DMS53 (cell line): Measurements from ENCODE around the gene PCDHB5.
"Not testable (repeated sequence)": the region's sequence is repeated elsewhere in the genome, so short reads cannot be mapped to it uniquely, and the experiment has no call there.

Source experiments
- DNase-seq: peaks from one replicate; lab custom pipeline; 2025; lab: John Stamatoyannopoulos, UW

The PCDHB5 gene

GRCh38 chr5:141152096-141152495 is 17.1 kb downstream of the PCDHB5 start:
- not testable (repeated sequence) for DNase-seq

GRCh38 chr5:141155540-141156374 is 20.8 kb downstream of the PCDHB5 start:
- DNase-seq = peak; percentile 29

GRCh38 chr5:141157356-141157755 is 22.4 kb downstream of the PCDHB5 start:
- DNase-seq = not testable (repeated sequence)

GRCh38 chr5:141157901-141158300 is 22.9 kb downstream of the PCDHB5 start:
- not testable (repeated sequence) for DNase-seq

GRCh38 chr5:141172381-141173204 is 37.6 kb downstream of the PCDHB5 start, which contains the start of gene PCDHB7:
Gene PCDHB7, plus strand, starts transcription at chr5:141172644. Its CDS starts 192 bp downstream, at chr5:141172836.
- DNase-seq = peak; percentile 73

GRCh38 chr5:141174291-141175104 is 39.5 kb downstream of the PCDHB5 start:
- not testable (repeated sequence) for DNase-seq

GRCh38 chr5:141175933-141176332 is 40.9 kb downstream of the PCDHB5 start:
- no peak for DNase-seq

- DNase-seq = peak; percentile 62
Measured at GRCh38 chr5:141177577-141178191, 42.7 kb downstream of the PCDHB5 start, which contains the start of gene PCDHB8. Gene PCDHB8, plus strand, starts transcription at chr5:141177790. Its CDS starts 245 bp downstream, at chr5:141178035.

GRCh38 chr5:141179371-141179770 is 44.4 kb downstream of the PCDHB5 start:
- DNase-seq = not testable (repeated sequence)

- DNase-seq = not testable (repeated sequence)
Measured at GRCh38 chr5:141179876-141180275, 44.9 kb downstream of the PCDHB5 start.

GRCh38 chr5:141180313-141180712 is 45.3 kb downstream of the PCDHB5 start:
- no peak for DNase-seq

GRCh38 chr5:141182248-141182647 is 47.2 kb downstream of the PCDHB5 start, which contains the start of gene PCDHB16:
Gene PCDHB16, plus strand, starts transcription at chr5:141182387. Its CDS starts 173 bp downstream, at chr5:141182560.
- DNase-seq = peak; percentile 78

- not testable (repeated sequence) for DNase-seq
Measured at GRCh38 chr5:141184117-141184855, 49.3 kb downstream of the PCDHB5 start.

- peak; percentile 55 for DNase-seq
Measured at GRCh38 chr5:141186897-141187512, 52.0 kb downstream of the PCDHB5 start, which contains the start of gene PCDHB9. Gene PCDHB9, plus strand, starts transcription at chr5:141187161. Its CDS starts 158 bp downstream, at chr5:141187319.
